Liver (tissue), 9 donors: ENCODE results near the gene ABCA3. TPM values are rescaled to one million over a fixed set of nuclear protein-coding genes. Genes with fewer than 3 reads are reported as not detected.

Experiments used
- DNase-seq: peaks from one replicate; pipeline ENCODE4 v3.0.0-alpha.2; 2017; ENCODE audit warnings: low spot score
- H3K27ac ChIP-seq, 2 donors: one replicate each; pipeline ENCODE4 v1.7.0; 2013; ENCODE audit warnings: inconsistent platforms in 2 of 2, low read length in 2 of 2, control low read depth in 1 of 2, low read depth in 1 of 2, mild to moderate bottlenecking in 1 of 2
- H3K27me3 ChIP-seq, 4 donors: one replicate each; pipeline versions ENCODE4 v1.6.1 to v1.7.0; 2013; ENCODE audit warnings: low read length in 3 of 4, inconsistent platforms in 1 of 4, mild to moderate bottlenecking in 1 of 4, moderate library complexity in 1 of 4; ENCODE audit not compliant: control insufficient read depth in 4 of 4, insufficient read depth in 4 of 4
- H3K36me3 ChIP-seq, 4 donors: one replicate each; pipeline versions ENCODE4 v1.6.1 to v1.7.0; 2013; ENCODE audit warnings: low read length in 3 of 4, mild to moderate bottlenecking in 3 of 4, low read depth in 1 of 4, moderate library complexity in 1 of 4; ENCODE audit not compliant: control insufficient read depth in 4 of 4, insufficient read depth in 3 of 4
- H3K4me1 ChIP-seq, 4 donors: one replicate each; pipeline versions ENCODE4 v1.6.1 to v1.7.0; 2013; ENCODE audit warnings: low read length in 3 of 4, mild to moderate bottlenecking in 3 of 4, moderate library complexity in 1 of 4; ENCODE audit not compliant: control insufficient read depth in 4 of 4, insufficient read depth in 4 of 4
- H3K4me3 ChIP-seq, 3 donors: one replicate each; pipeline versions ENCODE4 v1.6.1 to v1.7.0; 2013; ENCODE audit warnings: low read length in 3 of 3, control low read depth in 1 of 3, low read depth in 1 of 3, mild to moderate bottlenecking in 1 of 3
- H3K9ac ChIP-seq, 2 donors: one replicate each; pipeline ENCODE4 v1.7.0; 2013; ENCODE audit warnings: low read length in 2 of 2, mild to moderate bottlenecking in 2 of 2, moderate library complexity in 2 of 2, control low read depth in 1 of 2, low read depth in 1 of 2
- H3K9me3 ChIP-seq, 4 donors: one replicate each; pipeline versions ENCODE4 v1.6.1 to v1.7.0; 2013; ENCODE audit warnings: low read length in 3 of 4; ENCODE audit not compliant: control insufficient read depth in 4 of 4
- EGR1 ChIP-seq, 2 donors: IDR thresholded peaks; 2 replicates each; pipeline ENCODE4 v1.6.1; 2016 to 2018; ENCODE audit warnings: antibody characterized with exemption in 2 of 2, low read depth in 2 of 2
- FOXA1 ChIP-seq: IDR thresholded peaks from 2 replicates; pipeline ENCODE4 v1.6.1; 2016; ENCODE audit warnings: antibody characterized with exemption
- FOXA2 ChIP-seq: IDR thresholded peaks from 2 replicates; pipeline ENCODE4 v1.6.1; 2016; ENCODE audit warnings: antibody characterized with exemption
- HNF4A ChIP-seq, 2 donors: conservative IDR thresholded peaks; 2 replicates each; pipeline ENCODE4 v1.6.1; 2016; ENCODE audit warnings: antibody characterized with exemption in 2 of 2, mild to moderate bottlenecking in 2 of 2
- JUND ChIP-seq, 2 donors: IDR thresholded peaks; 2 replicates each; pipeline ENCODE4 v1.6.1; 2016; ENCODE audit warnings: antibody characterized with exemption in 2 of 2
- NR2F2 ChIP-seq: IDR thresholded peaks from 2 replicates; pipeline ENCODE4 v1.6.1; 2016; ENCODE audit warnings: antibody characterized with exemption
- RAD21 ChIP-seq, 2 donors: IDR thresholded peaks; 2 replicates each; pipeline ENCODE4 v1.6.1; 2016; ENCODE audit warnings: antibody characterized with exemption in 2 of 2, mild to moderate bottlenecking in 2 of 2
- SP1 ChIP-seq: IDR thresholded peaks from 2 replicates; pipeline ENCODE4 v1.6.1; 2018; ENCODE audit warnings: antibody characterized with exemption, mild to moderate bottlenecking
- TAF1 ChIP-seq: conservative IDR thresholded peaks from 2 replicates; pipeline ENCODE4 v1.6.1; 2016; ENCODE audit warnings: antibody characterized with exemption, mild to moderate bottlenecking
- WGBS: extraction: QIAGEN DNeasy Blood & Tissue Kit; methylation state at CpG from one replicate; pipeline ENCODE4 v1.1.7; 2013; 5-methylcytosine and 5-hydroxymethylcytosine counted together
- polyA plus RNA-seq, 2 donors: library from polyadenylated mRNA; stranded (reverse) in 1 of 2; unstranded in 1 of 2; fragments of 200-250 nt in 1 of 2; fragments of >200 nt in 1 of 2; fragmentation: Nextera tagmentation in 1 of 2; extraction: Ambion mirVana in 1 of 2; gene quantifications; one replicate each; pipeline versions ENCODE4 v1.2.1 to v1.2.3, GENCODE V29; 2013 to 2015
- total RNA-seq, 2 donors: library from RNA; depleted of rRNA; stranded (reverse); fragments of >200 nt; gene quantifications; one replicate each; pipeline ENCODE4 v1.2.3, GENCODE V29; 2014
- TF ChIP-seq, protein P1 (sequence below): IDR thresholded peaks from 2 replicates; pipeline ENCODE4 v1.6.1; 2016; ENCODE audit warnings: antibody characterized with exemption
- TF ChIP-seq, protein P2 (sequence below): fragments of 150-350 bp; IDR thresholded peaks from 2 replicates; pipeline ENCODE4 v1.5.1; 2017; ENCODE audit warnings: improper control_type of control experiment, low read depth, low read length; ENCODE audit not compliant: missing input control
- TF ChIP-seq, protein P3 (sequence below): IDR thresholded peaks from 2 replicates; pipeline ENCODE4 v1.6.1; 2016; ENCODE audit warnings: antibody characterized with exemption, mild to moderate bottlenecking
- donor health status: healthy.
- donor health status: healthy.
- donor health status: healthy.
- donor health status: healthy.
- donor health status: healthy.

ABCA3 gene
- total and polyA plus RNA-seq, 4 donors: 0.47 to 1.1 (median 0.77) TPM

DNA sequence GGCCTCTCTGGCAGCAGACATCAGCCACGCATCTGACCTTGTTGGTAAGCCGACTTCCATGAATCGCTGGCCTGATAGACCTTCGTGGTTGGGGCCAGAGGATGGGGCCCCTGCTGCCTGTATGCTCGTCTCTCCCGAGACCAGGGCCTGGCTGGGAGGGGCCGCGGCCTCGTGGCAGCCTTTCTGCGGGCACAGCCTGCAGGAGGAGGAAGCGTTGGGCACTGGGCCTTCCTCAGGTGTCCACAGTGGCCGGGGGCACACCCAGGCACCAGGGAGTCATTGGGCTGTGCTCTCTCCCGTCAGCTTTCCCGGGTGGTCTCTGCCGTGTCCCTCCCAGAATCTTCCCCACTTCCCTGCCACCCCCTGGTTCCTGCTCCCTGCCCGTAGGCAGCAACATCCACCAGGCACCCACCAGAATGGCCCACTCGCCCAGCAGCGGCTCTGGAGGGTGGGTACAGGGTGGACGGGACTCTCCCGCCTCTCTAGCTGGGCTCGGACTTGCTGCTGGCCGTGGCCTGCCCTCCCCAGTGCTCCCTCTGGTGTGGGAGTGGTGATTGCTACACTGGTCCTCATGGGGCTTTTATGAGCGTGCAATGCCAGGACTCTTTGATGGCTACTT, 110.8 kb downstream of the ABCA3 start:
- DNase-seq: no peak
- Histone ChIP-seq H3K4me1 (peaks cover 5 to 23% (median 18%) of the 10 kb centered on the region in 4 donors), H3K27me3 (no peaks in the 10 kb centered on the region), H3K36me3 (peaks cover 0 to 55% (median 28%) of the 10 kb centered on the region in 4 donors), H3K9ac (no peak overlapping the region), H3K4me3 (no peak overlapping the region), H3K27ac (no peak overlapping the region), H3K9me3 (no peaks in the 10 kb centered on the region)
- 96% methylated on average over 23 of the region's 23 CpGs for WGBS
- TF ChIP-seq, protein P1, sequence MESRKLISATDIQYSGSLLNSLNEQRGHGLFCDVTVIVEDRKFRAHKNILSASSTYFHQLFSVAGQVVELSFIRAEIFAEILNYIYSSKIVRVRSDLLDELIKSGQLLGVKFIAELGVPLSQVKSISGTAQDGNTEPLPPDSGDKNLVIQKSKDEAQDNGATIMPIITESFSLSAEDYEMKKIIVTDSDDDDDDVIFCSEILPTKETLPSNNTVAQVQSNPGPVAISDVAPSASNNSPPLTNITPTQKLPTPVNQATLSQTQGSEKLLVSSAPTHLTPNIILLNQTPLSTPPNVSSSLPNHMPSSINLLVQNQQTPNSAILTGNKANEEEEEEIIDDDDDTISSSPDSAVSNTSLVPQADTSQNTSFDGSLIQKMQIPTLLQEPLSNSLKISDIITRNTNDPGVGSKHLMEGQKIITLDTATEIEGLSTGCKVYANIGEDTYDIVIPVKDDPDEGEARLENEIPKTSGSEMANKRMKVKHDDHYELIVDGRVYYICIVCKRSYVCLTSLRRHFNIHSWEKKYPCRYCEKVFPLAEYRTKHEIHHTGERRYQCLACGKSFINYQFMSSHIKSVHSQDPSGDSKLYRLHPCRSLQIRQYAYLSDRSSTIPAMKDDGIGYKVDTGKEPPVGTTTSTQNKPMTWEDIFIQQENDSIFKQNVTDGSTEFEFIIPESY: no peak
- TF ChIP-seq, protein P2, sequence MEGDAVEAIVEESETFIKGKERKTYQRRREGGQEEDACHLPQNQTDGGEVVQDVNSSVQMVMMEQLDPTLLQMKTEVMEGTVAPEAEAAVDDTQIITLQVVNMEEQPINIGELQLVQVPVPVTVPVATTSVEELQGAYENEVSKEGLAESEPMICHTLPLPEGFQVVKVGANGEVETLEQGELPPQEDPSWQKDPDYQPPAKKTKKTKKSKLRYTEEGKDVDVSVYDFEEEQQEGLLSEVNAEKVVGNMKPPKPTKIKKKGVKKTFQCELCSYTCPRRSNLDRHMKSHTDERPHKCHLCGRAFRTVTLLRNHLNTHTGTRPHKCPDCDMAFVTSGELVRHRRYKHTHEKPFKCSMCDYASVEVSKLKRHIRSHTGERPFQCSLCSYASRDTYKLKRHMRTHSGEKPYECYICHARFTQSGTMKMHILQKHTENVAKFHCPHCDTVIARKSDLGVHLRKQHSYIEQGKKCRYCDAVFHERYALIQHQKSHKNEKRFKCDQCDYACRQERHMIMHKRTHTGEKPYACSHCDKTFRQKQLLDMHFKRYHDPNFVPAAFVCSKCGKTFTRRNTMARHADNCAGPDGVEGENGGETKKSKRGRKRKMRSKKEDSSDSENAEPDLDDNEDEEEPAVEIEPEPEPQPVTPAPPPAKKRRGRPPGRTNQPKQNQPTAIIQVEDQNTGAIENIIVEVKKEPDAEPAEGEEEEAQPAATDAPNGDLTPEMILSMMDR: no peak
- TF ChIP-seq TAF1 (no peak), FOXA1 (no peak)

DNA sequence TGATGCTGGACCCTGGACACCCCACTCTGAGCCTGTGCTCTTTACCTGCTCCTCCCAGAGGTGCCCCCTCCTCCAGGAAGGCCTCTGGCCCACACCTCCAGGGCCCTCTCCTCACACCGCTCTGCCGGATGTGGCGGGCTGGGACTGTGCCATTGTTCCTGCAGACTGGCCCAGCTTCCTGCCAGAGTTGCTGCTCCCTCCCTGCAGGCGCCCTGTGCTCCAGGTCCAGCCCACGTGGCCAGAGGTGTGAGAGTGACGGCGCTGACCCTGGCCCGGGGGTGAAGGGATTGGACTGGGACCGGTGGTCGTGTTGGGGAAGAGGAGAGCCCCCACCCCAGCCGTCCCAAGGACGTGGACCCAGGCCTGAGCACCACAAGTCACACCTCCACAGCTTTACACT, 111.4 kb downstream of the ABCA3 start:
- DNase-seq: no peak
- TF ChIP-seq SP1 (no peak), RAD21 (IDR thresholded peaks at IDR 0.05) (no peak), JUND (IDR thresholded peaks at IDR 0.05) (no peak), TAF1 (no peak), FOXA2 (no peak), FOXA1 (no peak), HNF4A (conservative IDR thresholded peaks at IDR 0.05) (no peak), NR2F2 (no peak), EGR1 (IDR thresholded peaks at IDR 0.05; ENCODE audit: low read depth in 2 of 2) (no peak)
- TF ChIP-seq, protein P1: no peak
- TF ChIP-seq, protein P2: no peak
- TF ChIP-seq, protein P3, sequence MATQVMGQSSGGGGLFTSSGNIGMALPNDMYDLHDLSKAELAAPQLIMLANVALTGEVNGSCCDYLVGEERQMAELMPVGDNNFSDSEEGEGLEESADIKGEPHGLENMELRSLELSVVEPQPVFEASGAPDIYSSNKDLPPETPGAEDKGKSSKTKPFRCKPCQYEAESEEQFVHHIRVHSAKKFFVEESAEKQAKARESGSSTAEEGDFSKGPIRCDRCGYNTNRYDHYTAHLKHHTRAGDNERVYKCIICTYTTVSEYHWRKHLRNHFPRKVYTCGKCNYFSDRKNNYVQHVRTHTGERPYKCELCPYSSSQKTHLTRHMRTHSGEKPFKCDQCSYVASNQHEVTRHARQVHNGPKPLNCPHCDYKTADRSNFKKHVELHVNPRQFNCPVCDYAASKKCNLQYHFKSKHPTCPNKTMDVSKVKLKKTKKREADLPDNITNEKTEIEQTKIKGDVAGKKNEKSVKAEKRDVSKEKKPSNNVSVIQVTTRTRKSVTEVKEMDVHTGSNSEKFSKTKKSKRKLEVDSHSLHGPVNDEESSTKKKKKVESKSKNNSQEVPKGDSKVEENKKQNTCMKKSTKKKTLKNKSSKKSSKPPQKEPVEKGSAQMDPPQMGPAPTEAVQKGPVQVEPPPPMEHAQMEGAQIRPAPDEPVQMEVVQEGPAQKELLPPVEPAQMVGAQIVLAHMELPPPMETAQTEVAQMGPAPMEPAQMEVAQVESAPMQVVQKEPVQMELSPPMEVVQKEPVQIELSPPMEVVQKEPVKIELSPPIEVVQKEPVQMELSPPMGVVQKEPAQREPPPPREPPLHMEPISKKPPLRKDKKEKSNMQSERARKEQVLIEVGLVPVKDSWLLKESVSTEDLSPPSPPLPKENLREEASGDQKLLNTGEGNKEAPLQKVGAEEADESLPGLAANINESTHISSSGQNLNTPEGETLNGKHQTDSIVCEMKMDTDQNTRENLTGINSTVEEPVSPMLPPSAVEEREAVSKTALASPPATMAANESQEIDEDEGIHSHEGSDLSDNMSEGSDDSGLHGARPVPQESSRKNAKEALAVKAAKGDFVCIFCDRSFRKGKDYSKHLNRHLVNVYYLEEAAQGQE: no peak
- no peak overlapping the region for H3K9ac ChIP-seq
- no peaks in the 10 kb centered on the region for H3K27me3 ChIP-seq
- no peaks in the 10 kb centered on the region for H3K9me3 ChIP-seq
- H3K27ac ChIP-seq: no peak overlapping the region
- peaks cover 10 to 30% (median 24%) of the 10 kb centered on the region in 4 donors for H3K4me1 ChIP-seq
- 90% methylated on average over 12 of the region's 12 CpGs for WGBS
- H3K36me3 ChIP-seq: peaks cover 0 to 51% (median 26%) of the 10 kb centered on the region in 4 donors
- no peak overlapping the region for H3K4me3 ChIP-seq
